Transverse colon (tissue), 4 donors: ENCODE measurements around the gene KCNJ1. TPM values are rescaled to one million over a fixed set of nuclear protein-coding genes. Genes with fewer than 3 reads are reported as not detected.

Experiments used
- DNase-seq: peaks from one replicate; pipeline ENCODE4 v3.0.0-alpha.2; 2019
- H3K27ac ChIP-seq, 4 donors: fragments of 200-600 bp; sonication (generic); 2 replicates each; pipeline ENCODE4 v1.5.1; 2016 to 2018; ENCODE audit warnings: inconsistent platforms in 4 of 4
- H3K27me3 ChIP-seq: fragments of 200-600 bp; sonication (generic); 2 replicates; pipeline ENCODE4 v1.5.1; 2017; ENCODE audit warnings: inconsistent platforms
- H3K36me3 ChIP-seq, 4 donors: fragments of 200-600 bp; sonication (generic); 2 replicates each; pipeline ENCODE4 v1.5.1; 2017 to 2019; ENCODE audit warnings: inconsistent platforms in 4 of 4
- H3K4me1 ChIP-seq, 4 donors: fragments of 200-600 bp; sonication (generic); 2 replicates each; pipeline ENCODE4 v1.5.1; 2017 to 2020; ENCODE audit warnings: inconsistent platforms in 4 of 4
- H3K4me3 ChIP-seq, 4 donors: fragments of 200-600 bp; sonication (generic); 1 replicate in 1 of 4; 2 replicates in 3 of 4; pipeline versions ENCODE4 v1.5.1 to v1.6.1; 2017 to 2019; ENCODE audit warnings: inconsistent platforms in 4 of 4
- H3K9me3 ChIP-seq, 2 donors: fragments of 200-600 bp; sonication (generic); 2 replicates each; pipeline ENCODE4 v1.5.1; 2017 to 2019; ENCODE audit warnings: inconsistent platforms in 2 of 2
- EP300 ChIP-seq: sonication (generic); formaldehyde crosslinking; IDR thresholded peaks from one replicate; pipeline ENCODE4 v1.6.1; 2017; ENCODE audit warnings: antibody characterized with exemption, low read depth
- POLR2A ChIP-seq: fragments of 450-650 bp; IDR thresholded peaks from one replicate; pipeline ENCODE4 v1.6.1; 2016; ENCODE audit warnings: antibody characterized with exemption, mild to moderate bottlenecking, moderate library complexity
- POLR2AphosphoS5 ChIP-seq, 3 donors: sonication (generic); formaldehyde crosslinking; IDR thresholded peaks; one replicate each; pipeline ENCODE4 v1.6.1; 2016; ENCODE audit warnings: antibody characterized with exemption in 3 of 3
- WGBS, 2 donors: methylation state at CpG; one replicate each; pipeline ENCODE4 v1.1.5; 2018; ENCODE audit warnings: low coverage in 1 of 2; 5-methylcytosine and 5-hydroxymethylcytosine counted together
- in situ Hi-C, 4 donors: fragments of 200-750 bp; cut with MboI; loops; one replicate each; pipeline versions ENCODE4 v1.15.0 to v1.15.1; 2017; ENCODE audit warnings: low sequenced_read_pairs in 3 of 4, low pct_ligation_motif_present in 1 of 4, low pct_unique_long_range_greater_than_20kb in 1 of 4
- intact Hi-C: fragments of 100-400 bp; cut with DNase I; formaldehyde crosslinking; loops from one replicate; pipeline ENCODE4 v1.15.1; 2023; ENCODE audit warnings: low total_unique reads
- total RNA-seq, 4 donors: library from RNA; depleted of rRNA; stranded (reverse); fragments of >200 nt; gene quantifications; one replicate each; pipeline ENCODE4 v1.1.0, GENCODE V29; 2016
- TF ChIP-seq, protein P1 (sequence below), 5 experiments: fragments of 200-600 bp in 3 of 5; fragments of 450-650 bp in 2 of 5; sonication (generic) in 3 of 5; IDR thresholded peaks; 1 replicate in 2 of 5; 2 replicates in 3 of 5; pipeline ENCODE4 v1.5.1; 2016 to 2017; ENCODE audit warnings: antibody characterized with exemption in 5 of 5, inconsistent platforms in 3 of 5, mild to moderate bottlenecking in 2 of 5, moderate library complexity in 1 of 5

The KCNJ1 gene
- total RNA-seq, 4 donors from 2014 or later: not detected

DNA sequence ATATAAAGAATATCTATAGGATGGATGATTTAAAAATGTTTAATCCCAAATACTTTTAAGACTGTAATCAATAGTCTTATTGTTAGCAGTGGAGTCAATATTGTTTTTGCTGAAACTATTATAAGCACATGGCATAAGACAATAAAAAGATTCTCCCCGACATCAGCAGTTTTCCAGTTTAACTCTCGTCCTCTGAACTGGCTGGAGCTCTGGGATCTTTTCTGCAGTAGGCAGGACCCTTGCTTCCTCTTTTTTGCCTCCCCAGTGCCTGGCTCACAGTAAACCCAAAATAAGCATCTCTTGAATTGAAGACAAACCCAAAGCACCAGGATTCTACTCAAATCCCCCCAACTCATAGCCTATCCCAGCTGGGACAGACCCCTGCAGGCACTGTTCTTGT is 32.9 kb downstream of the KCNJ1 start:
- Histone ChIP-seq H3K36me3 (no peaks in the 10 kb centered on the region), H3K4me3 (no peak overlapping the region), H3K4me1 (peaks cover 0 to 6% (median 0%) of the 10 kb centered on the region in 4 donors), H3K9me3 (no peaks in the 10 kb centered on the region), H3K27me3 (no peaks in the 10 kb centered on the region), H3K27ac (no peak overlapping the region)
- intact Hi-C loops: loop anchor here (5.0 to 10.0 kb wide), 2 partner anchors 549 to 662 kb away; no protein-coding TSS in a partner anchor
- in situ Hi-C loops: loop anchor here (5.0 to 25.0 kb wide), 8 partner anchors 197 to 799 kb away; no protein-coding TSS in a partner anchor
- TF ChIP-seq POLR2A (no peak), POLR2AphosphoS5 (IDR thresholded peaks at IDR 0.05) (no peak), EP300 (no peak)
- TF ChIP-seq, protein P1, sequence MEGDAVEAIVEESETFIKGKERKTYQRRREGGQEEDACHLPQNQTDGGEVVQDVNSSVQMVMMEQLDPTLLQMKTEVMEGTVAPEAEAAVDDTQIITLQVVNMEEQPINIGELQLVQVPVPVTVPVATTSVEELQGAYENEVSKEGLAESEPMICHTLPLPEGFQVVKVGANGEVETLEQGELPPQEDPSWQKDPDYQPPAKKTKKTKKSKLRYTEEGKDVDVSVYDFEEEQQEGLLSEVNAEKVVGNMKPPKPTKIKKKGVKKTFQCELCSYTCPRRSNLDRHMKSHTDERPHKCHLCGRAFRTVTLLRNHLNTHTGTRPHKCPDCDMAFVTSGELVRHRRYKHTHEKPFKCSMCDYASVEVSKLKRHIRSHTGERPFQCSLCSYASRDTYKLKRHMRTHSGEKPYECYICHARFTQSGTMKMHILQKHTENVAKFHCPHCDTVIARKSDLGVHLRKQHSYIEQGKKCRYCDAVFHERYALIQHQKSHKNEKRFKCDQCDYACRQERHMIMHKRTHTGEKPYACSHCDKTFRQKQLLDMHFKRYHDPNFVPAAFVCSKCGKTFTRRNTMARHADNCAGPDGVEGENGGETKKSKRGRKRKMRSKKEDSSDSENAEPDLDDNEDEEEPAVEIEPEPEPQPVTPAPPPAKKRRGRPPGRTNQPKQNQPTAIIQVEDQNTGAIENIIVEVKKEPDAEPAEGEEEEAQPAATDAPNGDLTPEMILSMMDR (IDR thresholded peaks at IDR 0.05): no peak
- DNase-seq: no peak
- 67 to 72% methylated on average over 1 to 2 of the region's 2 CpGs for WGBS, 2 donors

DNA sequence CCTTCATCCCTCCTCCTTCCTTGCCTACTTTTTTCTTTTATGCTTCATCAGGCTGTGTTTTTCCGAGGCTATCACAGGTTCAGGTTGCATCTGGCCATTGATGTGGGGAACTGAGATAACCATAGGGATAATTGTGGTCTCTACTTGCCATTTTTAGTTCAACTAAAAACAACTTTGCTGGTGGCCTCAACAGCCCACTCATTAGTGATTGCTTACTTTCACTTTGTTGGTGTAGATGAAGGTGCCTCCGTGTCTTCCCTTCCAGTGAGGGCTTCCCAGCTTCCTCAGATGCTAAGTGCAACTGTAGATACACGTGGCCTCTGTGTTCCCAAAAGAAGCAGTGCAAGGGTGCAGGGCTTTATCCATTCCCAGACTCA is 35.0 kb downstream of the KCNJ1 start:
- H3K27ac ChIP-seq: no peak overlapping the region
- H3K36me3 ChIP-seq: no peaks in the 10 kb centered on the region
- H3K4me3 ChIP-seq: no peak overlapping the region
- no peaks in the 10 kb centered on the region for H3K9me3 ChIP-seq
- no peaks in the 10 kb centered on the region for H3K27me3 ChIP-seq
- H3K4me1 ChIP-seq: peaks cover 0 to 6% (median 0%) of the 10 kb centered on the region in 4 donors
- intact Hi-C loops (loop anchor here (5.0 to 10.0 kb wide), 2 partner anchors 547 to 660 kb away; no protein-coding TSS in a partner anchor), in situ Hi-C loops (loop anchor here (5.0 to 25.0 kb wide), 8 partner anchors 195 to 797 kb away; no protein-coding TSS in a partner anchor)
- 51 to 80% methylated on average over 1 to 3 of the region's 3 CpGs for WGBS, 2 donors
- TF ChIP-seq, protein P1 (IDR thresholded peaks at IDR 0.05): no peak
- TF ChIP-seq EP300 (no peak), POLR2AphosphoS5 (IDR thresholded peaks at IDR 0.05) (no peak), POLR2A (no peak)
- DNase-seq: no peak

DNA sequence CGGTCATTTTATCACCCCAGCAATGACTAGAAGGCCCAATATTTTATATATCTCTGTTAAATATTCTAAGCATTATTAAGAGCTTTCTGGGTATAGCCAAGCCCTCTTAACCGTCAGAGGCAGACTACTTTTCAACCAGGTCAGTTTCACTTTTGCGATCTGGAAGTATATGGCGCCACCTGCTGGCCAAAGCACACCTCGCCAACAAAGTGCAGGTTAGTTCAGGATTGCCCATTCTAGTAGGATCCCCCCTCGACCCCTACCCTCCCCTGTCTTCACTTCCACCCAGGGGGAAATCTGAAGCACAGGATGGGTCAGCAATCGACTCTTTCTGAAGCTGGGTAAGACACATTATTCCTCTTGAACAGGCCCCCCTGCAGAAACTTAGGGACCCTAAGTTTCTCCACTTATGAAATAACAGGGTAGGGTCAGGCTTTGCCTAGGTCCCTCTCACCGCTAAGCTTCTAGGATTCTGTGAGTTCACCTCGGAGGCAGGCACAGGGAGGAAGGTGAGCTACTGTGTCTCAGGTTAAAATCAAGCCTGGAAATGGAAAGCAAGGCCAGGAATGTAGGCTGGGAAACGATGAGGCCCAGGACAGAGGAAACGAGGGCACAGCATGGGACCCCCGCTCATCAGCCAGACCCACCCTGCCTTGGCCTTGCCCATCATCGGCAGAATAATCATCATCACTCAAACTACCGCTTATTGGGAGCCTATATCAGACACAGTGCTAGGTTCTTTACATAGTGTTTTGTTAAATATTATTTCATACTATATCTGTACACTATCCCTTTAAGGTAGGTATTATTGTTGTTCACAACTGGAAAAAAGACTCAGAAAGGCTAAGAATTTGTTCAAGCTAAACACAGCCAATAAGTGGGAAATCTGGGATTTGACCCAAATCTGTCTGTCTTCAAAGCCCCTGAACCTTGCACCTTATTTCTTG is 35.6 kb downstream of the KCNJ1 start:
- peak; percentile 83 for DNase-seq
- Histone ChIP-seq H3K27me3 (no peaks in the 10 kb centered on the region), H3K9me3 (no peaks in the 10 kb centered on the region), H3K27ac (peak overlapping the region in 1 of 4 donors; percentile 7), H3K4me1 (peaks cover 0 to 6% (median 0%) of the 10 kb centered on the region in 4 donors), H3K36me3 (no peaks in the 10 kb centered on the region), H3K4me3 (peak overlapping the region in 1 of 4 donors; percentile 9)
- in situ Hi-C loops: loop anchor here (5.0 to 25.0 kb wide), 8 partner anchors 194 to 797 kb away; no protein-coding TSS in a partner anchor
- WGBS, 2 donors: 28 to 36% methylated on average over 6 to 14 of the region's 14 CpGs
- intact Hi-C loops: loop anchor here (5.0 to 10.0 kb wide), 2 partner anchors 547 to 659 kb away; no protein-coding TSS in a partner anchor
- TF ChIP-seq, protein P1 (IDR thresholded peaks at IDR 0.05): peak; percentile 80 to 92 (median 89)
- no peak for TF ChIP-seq POLR2A
